Stimulated activated naive B cell treated with anti-CD40 and anti-IgM and Interleukin-4, amounts not matched to agents 10 μg/mL and 1 μg/mL and 100 μg/mL, for 72 hours (primary cell): Measurements from ENCODE around the gene STX17.
A peak's percentile ranks its signal among the peaks of the same experiment; 100 is the strongest.

ENCODE experiments used
- ATAC-seq, 2 donors: fragments of 150-1000 bp; cut with Tn5 transposase; replicated peaks; 2 replicates each; pipeline ENCODE4 v1.10.0; 2021; ENCODE audit warnings: moderate library complexity in 1 of 2
- DNase-seq: peaks from one replicate; pipeline ENCODE4 v3.0.0; 2021
- H3K27ac Mint-ChIP-seq: one replicate; pipeline ENCODE4 v1.8.0; 2022; ENCODE audit warnings: mild to moderate bottlenecking, mixed read lengths
- H3K27me3 Mint-ChIP-seq, 2 donors: one replicate each; pipeline ENCODE4 v1.8.0; 2022; ENCODE audit warnings: mixed read lengths in 2 of 2
- H3K36me3 Mint-ChIP-seq, 2 donors: one replicate each; pipeline ENCODE4 v1.8.0; 2022; ENCODE audit warnings: mixed read lengths in 2 of 2, mild to moderate bottlenecking in 1 of 2
- H3K4me1 Mint-ChIP-seq, 2 donors: one replicate each; pipeline ENCODE4 v1.8.0; 2022; ENCODE audit warnings: mixed read lengths in 2 of 2, mild to moderate bottlenecking in 1 of 2
- H3K4me3 Mint-ChIP-seq, 2 donors: one replicate each; pipeline ENCODE4 v1.8.0; 2022; ENCODE audit warnings: mild to moderate bottlenecking in 2 of 2, mixed read lengths in 2 of 2, moderate library complexity in 1 of 2
- H3K9me3 Mint-ChIP-seq, 2 donors: one replicate each; pipeline ENCODE4 v1.8.0; 2022; ENCODE audit warnings: mixed read lengths in 2 of 2, mild to moderate bottlenecking in 1 of 2

Gene STX17

DNA sequence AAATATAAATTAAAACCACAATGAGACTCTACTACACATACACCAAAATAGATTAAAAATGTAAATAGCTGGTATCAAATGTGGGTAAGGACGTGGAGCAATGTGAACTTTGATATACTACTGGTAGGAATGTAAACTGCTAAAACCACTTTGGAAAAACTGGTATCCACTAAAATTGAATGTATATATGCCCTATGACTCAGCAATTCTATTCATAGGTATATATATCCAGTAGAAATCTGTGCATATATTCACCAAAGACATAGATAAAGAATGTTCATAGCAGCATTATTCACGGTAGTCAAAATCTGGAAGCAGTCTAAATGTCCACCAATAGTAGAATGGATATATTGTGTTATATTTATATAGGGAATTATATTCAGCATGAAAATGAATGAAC lies 107.1 kb downstream of the STX17 start:
- no peaks in the 10 kb centered on the region for H3K27me3 Mint-ChIP-seq
- no peak overlapping the region for H3K27ac Mint-ChIP-seq
- H3K9me3 Mint-ChIP-seq = peaks cover 2 to 6% of the 10 kb centered on the region in 2 donors
- DNase-seq (no peak), ATAC-seq (no peak)
- H3K4me3 Mint-ChIP-seq = no peak overlapping the region
- peaks cover 0 to 2% of the 10 kb centered on the region in 2 donors for H3K4me1 Mint-ChIP-seq
- H3K36me3 Mint-ChIP-seq = peaks cover 20 to 36% of the 10 kb centered on the region in 2 donors

DNA sequence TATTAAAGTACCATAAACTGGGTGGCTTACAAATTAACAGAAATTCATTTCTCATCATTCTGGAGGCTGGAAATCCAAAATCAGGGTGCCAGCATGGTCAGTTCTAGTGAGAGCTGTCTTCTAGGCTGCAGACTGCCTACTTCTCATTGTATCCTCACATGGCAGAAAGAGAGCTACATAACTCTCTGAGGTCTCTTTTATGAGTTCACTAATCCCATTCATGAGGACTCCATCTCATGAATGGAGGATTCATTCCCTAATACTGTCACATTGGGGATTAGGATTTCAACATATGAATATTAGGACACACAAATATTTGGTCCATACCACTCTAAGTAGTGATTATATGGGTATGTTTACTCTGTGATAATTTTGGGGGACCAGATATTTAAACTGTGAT lies 108.4 kb downstream of the STX17 start:
- Mint-ChIP-seq H3K27ac (no peak overlapping the region), H3K27me3 (no peaks in the 10 kb centered on the region), H3K9me3 (peaks cover 2 to 6% of the 10 kb centered on the region in 2 donors), H3K4me1 (peaks cover 4 to 8% of the 10 kb centered on the region in 2 donors), H3K36me3 (peaks cover 26 to 38% of the 10 kb centered on the region in 2 donors), H3K4me3 (no peak overlapping the region)
- ATAC-seq (no peak), DNase-seq (no peak)

DNA sequence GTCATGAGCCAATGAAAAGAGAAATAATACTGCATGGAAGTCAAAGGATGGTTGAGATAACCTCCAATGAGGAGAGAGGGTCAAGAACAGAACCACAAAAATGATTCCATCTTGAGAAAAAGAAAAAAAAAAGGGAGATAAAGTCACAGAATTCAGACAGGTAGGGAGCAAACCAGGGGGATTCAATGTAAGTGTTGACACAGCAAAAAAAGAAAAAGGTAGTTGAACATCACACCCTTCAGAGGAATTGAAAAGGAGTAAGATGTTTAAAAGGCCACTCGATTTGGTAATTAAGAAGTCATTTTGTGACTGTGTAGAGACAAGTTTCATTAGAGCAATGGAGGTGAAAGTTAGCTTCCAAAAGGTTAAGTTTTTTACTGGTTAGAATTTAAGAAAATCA lies 113.1 kb downstream of the STX17 start:
- Mint-ChIP-seq H3K4me3 (no peak overlapping the region), H3K27ac (peak overlapping the region; percentile 38), H3K36me3 (peaks cover 15 to 32% of the 10 kb centered on the region in 2 donors), H3K4me1 (peaks cover 4 to 11% of the 10 kb centered on the region in 2 donors), H3K9me3 (no peaks in the 10 kb centered on the region), H3K27me3 (no peaks in the 10 kb centered on the region)
- DNase-seq (no peak), ATAC-seq (no peak)
